KBM-7 (cell line): ENCODE measurements around the gene ADPRM.
"Not testable (repeated sequence)": the region's sequence is repeated elsewhere in the genome, so short reads cannot be mapped to it uniquely, and the experiment has no call there.

ENCODE experiments used
- DNase-seq: peaks from one replicate; pipeline ENCODE4 v3.0.0-alpha.2; 2015
- in situ Hi-C: fragments of 300-500 bp; cut with MboI; formaldehyde crosslinking; loops from 2 replicates; pipeline ENCODE4 v1.14.3; 2020; ENCODE audit warnings: low sequenced_read_pairs, low pct_unique_long_range_greater_than_20kb, mixed read lengths

ADPRM gene

GRCh38 chr17:10695875-10696407, 1.5 kb upstream of the ADPRM start:
- DNase-seq, in situ Hi-C loops: not testable (repeated sequence)

GRCh38 chr17:10698096-10698818, 863 bp downstream of the ADPRM start:
- in situ Hi-C loops = no loop called here
- DNase-seq = peak; percentile 18

- in situ Hi-C loops = no loop called here
Measured at GRCh38 chr17:10699856-10700255, 2.5 kb downstream of the ADPRM start.

GRCh38 chr17:10702574-10702973, 5.2 kb downstream of the ADPRM start:
- peak; percentile 63 for DNase-seq
- in situ Hi-C loops = no loop called here

More at GRCh38 chr17:10699856-10700255, 2.5 kb downstream of the ADPRM start:
- DNase-seq = peak; percentile 59

- no peak for DNase-seq
- in situ Hi-C loops = no loop called here
Measured at GRCh38 chr17:10705727-10706126, 8.3 kb downstream of the ADPRM start.

- in situ Hi-C loops = no loop called here
- no peak for DNase-seq
Measured at GRCh38 chr17:10713318-10713717, 15.9 kb downstream of the ADPRM start.

GRCh38 chr17:10716218-10716617, 18.8 kb downstream of the ADPRM start:
- no peak for DNase-seq
- in situ Hi-C loops = no loop called here

GRCh38 chr17:10718547-10718946, 21.2 kb downstream of the ADPRM start:
- no peak for DNase-seq
- in situ Hi-C loops = no loop called here

- in situ Hi-C loops = no loop called here
- DNase-seq = no peak
Measured at GRCh38 chr17:10724546-10725195, 27.3 kb downstream of the ADPRM start.

GRCh38 chr17:10725262-10725661, 27.9 kb downstream of the ADPRM start:
- in situ Hi-C loops = no loop called here
- no peak for DNase-seq

GRCh38 chr17:10726196-10726595, 28.8 kb downstream of the ADPRM start:
- DNase-seq = no peak
- in situ Hi-C loops = no loop called here

GRCh38 chr17:10727192-10727591, 29.8 kb downstream of the ADPRM start:
- in situ Hi-C loops = no loop called here
- no peak for DNase-seq

GRCh38 chr17:10728331-10728892, 31.0 kb downstream of the ADPRM start:
- in situ Hi-C loops = no loop called here

GRCh38 chr17:10729334-10730193, 32.2 kb downstream of the ADPRM start, which contains the start of gene TMEM220:
Gene TMEM220 (minus strand): TSS chr17:10730023. CDS start chr17:10729851, 172 bp downstream.
- DNase-seq = peak; percentile 83
- in situ Hi-C loops = no loop called here

More at GRCh38 chr17:10728331-10728892, 31.0 kb downstream of the ADPRM start:
- DNase-seq = no peak

- in situ Hi-C loops = not testable (repeated sequence)
Measured at GRCh38 chr17:10730247-10730646, 32.9 kb downstream of the ADPRM start.

GRCh38 chr17:10731408-10731879, 34.0 kb downstream of the ADPRM start:
- in situ Hi-C loops = no loop called here
- no peak for DNase-seq

More at GRCh38 chr17:10730247-10730646, 32.9 kb downstream of the ADPRM start:
- DNase-seq = not testable (repeated sequence)

GRCh38 chr17:10732121-10732520, 34.7 kb downstream of the ADPRM start:
- DNase-seq, in situ Hi-C loops: not testable (repeated sequence)

GRCh38 chr17:10733666-10734065, 36.3 kb downstream of the ADPRM start:
- in situ Hi-C loops = no loop called here
- no peak for DNase-seq

- no peak for DNase-seq
- in situ Hi-C loops = no loop called here
Measured at GRCh38 chr17:10735251-10735650, 37.9 kb downstream of the ADPRM start.
